Endothelial cell (in vitro differentiated cells): ENCODE data around the gene GATC. TPM values are rescaled to one million over a fixed set of nuclear protein-coding genes. Genes with fewer than 3 reads are reported as not detected.
A peak's percentile ranks its signal among the peaks of the same experiment; 100 is the strongest.

Experiments used
- DNase-seq: peaks from one replicate; pipeline ENCODE4 v3.0.0; 2021; ENCODE audit warnings: low spot score
- H3K27ac Mint-ChIP-seq: one replicate; pipeline ENCODE4 v1.8.0; 2021; ENCODE audit warnings: mixed read lengths, inconsistent platforms; ENCODE audit not compliant: unreplicated experiment
- H3K27me3 Mint-ChIP-seq: one replicate; pipeline ENCODE4 v1.8.0; 2021; ENCODE audit warnings: mild to moderate bottlenecking, moderate library complexity, mixed read lengths, inconsistent platforms; ENCODE audit not compliant: unreplicated experiment
- H3K36me3 Mint-ChIP-seq: one replicate; pipeline ENCODE4 v1.8.0; 2021; ENCODE audit warnings: mild to moderate bottlenecking, low read depth, mixed read lengths, inconsistent platforms; ENCODE audit not compliant: unreplicated experiment
- H3K4me1 Mint-ChIP-seq: one replicate; pipeline ENCODE4 v1.8.0; 2021; ENCODE audit warnings: mild to moderate bottlenecking, mixed read lengths, inconsistent platforms; ENCODE audit not compliant: unreplicated experiment
- H3K4me3 Mint-ChIP-seq: one replicate; pipeline ENCODE4 v1.8.0; 2021; ENCODE audit warnings: mild to moderate bottlenecking, mixed read lengths, inconsistent platforms; ENCODE audit not compliant: unreplicated experiment
- H3K9me3 Mint-ChIP-seq: one replicate; pipeline ENCODE4 v1.8.0; 2021; ENCODE audit warnings: mixed read lengths, inconsistent platforms; ENCODE audit not compliant: unreplicated experiment
- CTCF ChIP-seq: fragments of 200-600 bp; sonication (generic); IDR thresholded peaks from one replicate; pipeline ENCODE4 v1.5.0; 2021; ENCODE audit warnings: antibody characterized with exemption; ENCODE audit not compliant: unreplicated experiment
- long read RNA-seq: library from polyadenylated mRNA; unstranded; transcript quantifications from one replicate; pipeline ENCODE4 v2.0.0, GENCODE V29; 2020; ENCODE audit not compliant: unreplicated experiment
- total RNA-seq: library from RNA; stranded (reverse); fragmentation: NEBNext Ultra II Directional; extraction: Animal tissue kit (Norgen Biotek cat#: 25700); gene quantifications from one replicate; pipeline ENCODE4 v1.2.1, GENCODE V29; 2021; ENCODE audit not compliant: unreplicated experiment

Gene GATC, protein sequence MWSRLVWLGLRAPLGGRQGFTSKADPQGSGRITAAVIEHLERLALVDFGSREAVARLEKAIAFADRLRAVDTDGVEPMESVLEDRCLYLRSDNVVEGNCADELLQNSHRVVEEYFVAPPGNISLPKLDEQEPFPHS
- total RNA-seq = 25.5 TPM
- long read RNA-seq = 0 reads

DNA sequence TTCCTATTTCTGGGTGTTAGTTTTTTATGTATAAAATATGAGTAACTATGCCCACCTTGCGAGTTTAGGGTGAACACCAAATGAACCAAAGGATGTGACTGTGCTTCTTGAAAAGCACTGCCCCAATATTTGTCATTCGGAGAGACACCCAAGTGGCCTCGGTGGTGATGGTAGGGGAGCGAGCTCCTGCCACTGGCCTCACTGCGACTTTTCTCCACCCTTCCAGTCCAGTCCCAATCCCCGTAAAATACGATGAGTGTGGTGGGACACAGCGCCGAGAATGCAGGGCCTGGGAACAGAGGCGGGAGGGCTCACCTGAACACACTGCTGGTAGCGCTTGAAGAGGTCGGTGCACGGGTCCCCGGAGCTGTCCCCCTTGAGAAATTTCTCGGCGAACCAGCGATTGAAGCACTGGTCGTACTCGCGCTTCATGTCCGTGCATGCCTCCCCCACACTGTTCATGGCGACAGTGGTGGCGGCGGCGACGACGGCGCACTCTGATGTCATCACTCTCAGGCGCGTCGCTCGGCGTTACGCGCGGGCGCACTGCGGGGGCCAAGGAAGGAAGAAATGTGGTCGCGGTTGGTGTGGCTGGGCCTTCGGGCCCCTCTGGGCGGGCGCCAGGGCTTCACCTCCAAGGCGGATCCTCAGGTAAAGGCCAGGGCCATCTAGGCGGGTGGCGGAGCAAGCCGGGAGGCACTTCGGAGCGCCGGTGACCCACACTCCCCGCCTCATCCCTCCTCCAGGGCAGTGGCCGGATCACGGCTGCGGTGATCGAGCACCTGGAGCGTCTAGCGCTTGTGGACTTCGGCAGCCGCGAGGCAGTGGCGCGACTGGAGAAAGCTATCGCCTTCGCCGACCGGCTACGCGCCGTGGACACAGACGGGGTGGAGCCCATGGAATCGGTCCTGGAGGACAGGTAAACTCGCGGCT, at the start of gene GATC, which contains the start of gene TRIAP1:
GATC (plus strand) TSS at position 534 of the 933 bp plus-strand sequence; CDS start at position 571, 37 bp downstream.
TRIAP1 (minus strand) TSS at position 474 of the 933 bp plus-strand sequence; CDS start at position 462, 12 bp downstream.
- Mint-ChIP-seq H3K27me3 (peaks cover 7% of the 10 kb centered on the region), H3K9me3 (no peaks in the 10 kb centered on the region), H3K4me3 (peak within 1 kb of the TSS; percentile 100), H3K27ac (peak within 1 kb of the TSS; percentile 92), H3K4me1 (peaks cover 17% of the 10 kb centered on the region), H3K36me3 (peaks cover 17% of the 10 kb centered on the region)
- DNase-seq = peak; percentile 87
- TF ChIP-seq CTCF = no peak

GRCh38 chr12:120397824-120398540, 48.3 kb upstream of the GATC start:
- no peak for DNase-seq
- H3K27ac Mint-ChIP-seq = no peak overlapping the region

DNA sequence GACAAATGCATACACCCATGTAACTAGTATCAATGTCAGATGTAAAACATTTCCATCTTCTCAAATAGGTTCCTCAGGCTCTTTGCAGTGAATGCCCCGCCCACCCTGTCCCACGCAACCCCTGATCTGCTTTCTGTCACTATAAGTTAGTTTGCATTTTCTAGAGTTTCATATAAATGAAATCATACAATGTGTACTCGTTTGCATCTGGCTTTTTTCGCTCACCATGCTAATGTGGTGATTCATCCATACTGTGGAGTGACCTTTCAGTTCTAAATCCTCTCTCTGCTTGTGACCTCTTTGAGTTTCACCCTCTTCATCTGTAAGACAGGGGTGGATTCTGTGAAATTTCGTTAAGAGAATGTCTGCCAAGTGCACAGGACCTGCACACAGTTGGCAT, 46.7 kb upstream of the GATC start:
- peaks cover 13% of the 10 kb centered on the region for H3K4me1 Mint-ChIP-seq
- H3K9me3 Mint-ChIP-seq = no peaks in the 10 kb centered on the region
- no peak for TF ChIP-seq CTCF
- no peaks in the 10 kb centered on the region for H3K36me3 Mint-ChIP-seq
- peaks cover 8% of the 10 kb centered on the region for H3K27me3 Mint-ChIP-seq
- no peak overlapping the region for H3K4me3 Mint-ChIP-seq
- no peak overlapping the region for H3K27ac Mint-ChIP-seq
- no peak for DNase-seq

More at GRCh38 chr12:120397824-120398540, 48.3 kb upstream of the GATC start:
- no peak overlapping the region for H3K4me3 Mint-ChIP-seq
- H3K4me1 Mint-ChIP-seq = peaks cover 14% of the 10 kb centered on the region
- no peaks in the 10 kb centered on the region for H3K9me3 Mint-ChIP-seq
- TF ChIP-seq CTCF = no peak
- peaks cover 5% of the 10 kb centered on the region for H3K27me3 Mint-ChIP-seq
- H3K36me3 Mint-ChIP-seq = no peaks in the 10 kb centered on the region

DNA sequence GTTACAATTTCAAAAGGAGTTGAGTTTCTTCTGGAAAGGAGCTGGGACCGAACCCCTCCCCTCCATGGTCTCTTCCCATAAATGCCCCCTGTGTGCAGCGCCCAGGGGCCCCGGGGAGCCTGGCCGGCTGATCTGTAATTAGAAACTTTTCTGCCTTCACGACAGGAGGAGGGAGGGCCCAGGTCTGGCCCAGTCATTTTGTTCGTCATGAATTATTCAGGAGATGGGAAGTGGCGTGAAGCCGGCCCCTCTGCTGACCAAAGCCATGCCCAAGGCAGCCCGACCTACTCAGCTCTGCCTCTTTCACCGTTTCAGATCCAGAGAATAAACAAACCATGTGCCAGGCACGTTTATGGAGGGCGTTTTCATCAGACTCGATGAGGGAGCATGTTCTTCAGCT, 44.0 kb upstream of the GATC start:
- no peaks in the 10 kb centered on the region for H3K9me3 Mint-ChIP-seq
- no peak for TF ChIP-seq CTCF
- no peak overlapping the region for H3K4me3 Mint-ChIP-seq
- no peaks in the 10 kb centered on the region for H3K36me3 Mint-ChIP-seq
- peaks cover 2% of the 10 kb centered on the region for H3K27me3 Mint-ChIP-seq
- DNase-seq = no peak
- H3K4me1 Mint-ChIP-seq = no peaks in the 10 kb centered on the region
- no peak overlapping the region for H3K27ac Mint-ChIP-seq
